ENCODE data around the gene RIMBP2.

GRCh38 chr12:130674676-130675075, 41.4 kb downstream of the RIMBP2 start:
- no peak for TF ChIP-seq CTCF (conservative IDR thresholded peaks at IDR 0.05 in 1 of 2, IDR thresholded peaks at IDR 0.05 in 1 of 2; ENCODE audit: extremely low read depth in 1 of 2, insufficient read depth in 1 of 2, low read depth in 1 of 2, low read length in 2 of 2)
- no peak for TF ChIP-seq EZH2 (IDR thresholded peaks at IDR 0.05; ENCODE audit: borderline replicate concordance, low read length)
